ENCODE data around the gene OR13J1. TPM values are rescaled to one million over a fixed set of nuclear protein-coding genes. Genes with fewer than 3 reads are reported as not detected.
"Not testable (repeated sequence)": the region's sequence is repeated elsewhere in the genome, so short reads cannot be mapped to it uniquely, and the experiment has no call there.

The OR13J1 gene, protein sequence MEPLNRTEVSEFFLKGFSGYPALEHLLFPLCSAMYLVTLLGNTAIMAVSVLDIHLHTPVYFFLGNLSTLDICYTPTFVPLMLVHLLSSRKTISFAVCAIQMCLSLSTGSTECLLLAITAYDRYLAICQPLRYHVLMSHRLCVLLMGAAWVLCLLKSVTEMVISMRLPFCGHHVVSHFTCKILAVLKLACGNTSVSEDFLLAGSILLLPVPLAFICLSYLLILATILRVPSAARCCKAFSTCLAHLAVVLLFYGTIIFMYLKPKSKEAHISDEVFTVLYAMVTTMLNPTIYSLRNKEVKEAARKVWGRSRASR
- not detected in 2 replicates for total RNA-seq (2014; rRNA removed; shearing (Covaris generic); ENCODE audit: low replicate concordance)

DNA sequence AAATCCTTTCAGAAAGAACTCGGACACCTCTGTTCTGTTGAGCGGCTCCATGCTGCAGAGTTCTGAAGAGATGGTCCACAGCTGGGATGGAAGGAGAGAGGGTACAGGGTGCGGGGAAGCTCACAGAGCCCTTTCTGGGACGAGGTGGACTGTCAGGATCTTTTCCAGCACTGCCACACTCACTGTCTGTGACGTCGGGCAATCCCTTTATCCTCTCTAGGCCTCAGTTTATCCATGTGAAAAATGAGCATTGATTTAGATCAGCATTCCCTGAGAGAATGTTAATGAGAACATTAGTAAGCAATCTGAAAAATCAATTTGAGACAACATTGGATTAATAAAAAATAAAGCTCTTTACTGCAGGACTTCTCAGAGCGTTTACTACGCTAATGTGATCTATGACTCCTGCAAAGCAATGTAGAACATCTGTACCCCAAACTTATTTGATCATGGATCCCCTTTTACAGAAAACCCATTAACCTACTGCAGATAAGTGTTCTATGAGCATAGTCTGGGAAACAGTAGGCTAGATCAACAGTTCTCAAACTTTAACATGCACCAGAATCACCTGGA lies at the start of gene OR13J1:
TSS of gene OR13J1 (minus strand) at position 51 of the 573 bp plus-strand sequence. CDS start at position 51, 0 bp downstream.
- Histone ChIP-seq H3K9me3 (ENCODE audit: low read length) (no peaks in the 10 kb centered on the region), H3K9ac (ENCODE audit: low read length) (no peak within 1 kb of the TSS), H3K27ac (ENCODE audit: low read length) (no peak within 1 kb of the TSS), H3K27me3 (ENCODE audit: low read length) (no peaks in the 10 kb centered on the region), H3K9me2 (replicated peaks; ENCODE audit: insufficient read depth, low read length) (no peaks in the 10 kb centered on the region), H2AFZ (ENCODE audit: low read length) (no peak within 1 kb of the TSS), H4K20me1 (ENCODE audit: insufficient read depth, low read depth, low read length) (no peaks in the 10 kb centered on the region), H3K4me1 (ENCODE audit: low read length) (no peaks in the 10 kb centered on the region), H3K79me2 (ENCODE audit: low read length) (no peaks in the 10 kb centered on the region), H3K4me2 (ENCODE audit: low read depth, low read length, poor library complexity, severe bottlenecking) (no peak within 1 kb of the TSS), H3K4me3 (ENCODE audit: low read length) (no peak within 1 kb of the TSS), H3K36me3 (ENCODE audit: insufficient read depth, low read length) (no peaks in the 10 kb centered on the region)
- DNase-seq, result no peak

GRCh38 chr9:35919212-35920008 lies 49.2 kb upstream of the OR13J1 start:
- H4K20me1 ChIP-seq (ENCODE audit: insufficient read depth, low read depth, low read length), result no peaks in the 10 kb centered on the region
- no peak overlapping the region for H2AFZ ChIP-seq (ENCODE audit: low read length)
- H3K9ac ChIP-seq (ENCODE audit: low read length), result no peak overlapping the region
- H3K79me2 ChIP-seq (ENCODE audit: low read length), result no peaks in the 10 kb centered on the region
- no peaks in the 10 kb centered on the region for H3K9me3 ChIP-seq (ENCODE audit: low read length)
- no peak overlapping the region for H3K4me3 ChIP-seq (ENCODE audit: low read length)
- no peaks in the 10 kb centered on the region for H3K4me1 ChIP-seq (ENCODE audit: low read length)
- no peak overlapping the region for H3K27ac ChIP-seq (ENCODE audit: low read length)
- no peak for DNase-seq
- no peak overlapping the region for H3K4me2 ChIP-seq (ENCODE audit: low read depth, low read length, poor library complexity, severe bottlenecking)
- H3K27me3 ChIP-seq (ENCODE audit: low read length), result no peaks in the 10 kb centered on the region
- no peaks in the 10 kb centered on the region for H3K9me2 ChIP-seq (replicated peaks; ENCODE audit: insufficient read depth, low read length)
- H3K36me3 ChIP-seq (ENCODE audit: insufficient read depth, low read length), result no peaks in the 10 kb centered on the region

- Histone ChIP-seq H2AFZ (ENCODE audit: low read length) (no peak overlapping the region), H3K4me3 (ENCODE audit: low read length) (no peak overlapping the region), H3K4me1 (ENCODE audit: low read length) (no peaks in the 10 kb centered on the region), H3K79me2 (ENCODE audit: low read length) (no peaks in the 10 kb centered on the region), H4K20me1 (ENCODE audit: insufficient read depth, low read depth, low read length) (no peaks in the 10 kb centered on the region), H3K27ac (ENCODE audit: low read length) (no peak overlapping the region), H3K9me3 (ENCODE audit: low read length) (no peaks in the 10 kb centered on the region), H3K4me2 (ENCODE audit: low read depth, low read length, poor library complexity, severe bottlenecking) (no peak overlapping the region), H3K9ac (ENCODE audit: low read length) (no peak overlapping the region), H3K9me2 (replicated peaks; ENCODE audit: insufficient read depth, low read length) (no peaks in the 10 kb centered on the region), H3K36me3 (ENCODE audit: insufficient read depth, low read length) (no peaks in the 10 kb centered on the region), H3K27me3 (ENCODE audit: low read length) (no peaks in the 10 kb centered on the region)
- no peak for DNase-seq
These were observed 48.6 kb upstream of the OR13J1 start for GRCh38 chr9:35918780-35919179.

DNA sequence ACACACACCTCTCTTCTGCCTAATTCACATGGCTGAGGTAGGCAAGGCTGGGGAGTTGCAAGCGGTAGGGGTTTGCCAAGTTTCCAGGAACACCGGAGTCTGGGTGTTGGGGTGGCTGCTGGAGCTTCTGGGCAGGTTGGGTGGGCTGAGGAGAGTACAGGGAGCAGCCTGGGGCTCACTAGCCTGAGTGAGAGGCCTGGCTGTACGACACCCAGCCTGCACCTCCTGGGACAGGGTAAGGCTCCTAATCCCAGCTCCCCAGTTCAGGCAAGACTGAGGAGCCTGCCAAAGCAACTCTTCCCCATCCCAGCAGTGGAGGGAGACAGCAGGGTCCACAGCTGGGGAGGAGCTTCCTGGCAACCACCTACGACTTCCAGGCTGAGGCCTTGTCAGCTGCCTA lies 47.1 kb upstream of the OR13J1 start:
- no peak overlapping the region for H2AFZ ChIP-seq (ENCODE audit: low read length)
- no peaks in the 10 kb centered on the region for H4K20me1 ChIP-seq (ENCODE audit: insufficient read depth, low read depth, low read length)
- H3K27me3 ChIP-seq (ENCODE audit: low read length), result no peaks in the 10 kb centered on the region
- no peaks in the 10 kb centered on the region for H3K79me2 ChIP-seq (ENCODE audit: low read length)
- no peaks in the 10 kb centered on the region for H3K36me3 ChIP-seq (ENCODE audit: insufficient read depth, low read length)
- no peaks in the 10 kb centered on the region for H3K9me2 ChIP-seq (replicated peaks; ENCODE audit: insufficient read depth, low read length)
- H3K4me2 ChIP-seq (ENCODE audit: low read depth, low read length, poor library complexity, severe bottlenecking), result no peak overlapping the region
- H3K4me1 ChIP-seq (ENCODE audit: low read length), result no peaks in the 10 kb centered on the region
- no peak overlapping the region for H3K27ac ChIP-seq (ENCODE audit: low read length)
- no peak overlapping the region for H3K9ac ChIP-seq (ENCODE audit: low read length)
- H3K9me3 ChIP-seq (ENCODE audit: low read length), result no peaks in the 10 kb centered on the region
- H3K4me3 ChIP-seq (ENCODE audit: low read length), result no peak overlapping the region
- no peak for DNase-seq

GRCh38 chr9:35915681-35916294 lies 45.6 kb upstream of the OR13J1 start:
- Histone ChIP-seq H3K27me3 (ENCODE audit: low read length) (no peaks in the 10 kb centered on the region), H3K9me2 (replicated peaks; ENCODE audit: insufficient read depth, low read length) (no peaks in the 10 kb centered on the region), H3K79me2 (ENCODE audit: low read length) (no peaks in the 10 kb centered on the region), H2AFZ (ENCODE audit: low read length) (no peak overlapping the region), H3K9me3 (ENCODE audit: low read length) (no peaks in the 10 kb centered on the region), H3K36me3 (ENCODE audit: insufficient read depth, low read length) (no peaks in the 10 kb centered on the region), H3K9ac (ENCODE audit: low read length) (no peak overlapping the region), H3K27ac (ENCODE audit: low read length) (no peak overlapping the region), H4K20me1 (ENCODE audit: insufficient read depth, low read depth, low read length) (no peaks in the 10 kb centered on the region), H3K4me3 (ENCODE audit: low read length) (no peak overlapping the region), H3K4me2 (ENCODE audit: low read depth, low read length, poor library complexity, severe bottlenecking) (no peak overlapping the region), H3K4me1 (ENCODE audit: low read length) (no peaks in the 10 kb centered on the region)
- DNase-seq, result no peak

DNA sequence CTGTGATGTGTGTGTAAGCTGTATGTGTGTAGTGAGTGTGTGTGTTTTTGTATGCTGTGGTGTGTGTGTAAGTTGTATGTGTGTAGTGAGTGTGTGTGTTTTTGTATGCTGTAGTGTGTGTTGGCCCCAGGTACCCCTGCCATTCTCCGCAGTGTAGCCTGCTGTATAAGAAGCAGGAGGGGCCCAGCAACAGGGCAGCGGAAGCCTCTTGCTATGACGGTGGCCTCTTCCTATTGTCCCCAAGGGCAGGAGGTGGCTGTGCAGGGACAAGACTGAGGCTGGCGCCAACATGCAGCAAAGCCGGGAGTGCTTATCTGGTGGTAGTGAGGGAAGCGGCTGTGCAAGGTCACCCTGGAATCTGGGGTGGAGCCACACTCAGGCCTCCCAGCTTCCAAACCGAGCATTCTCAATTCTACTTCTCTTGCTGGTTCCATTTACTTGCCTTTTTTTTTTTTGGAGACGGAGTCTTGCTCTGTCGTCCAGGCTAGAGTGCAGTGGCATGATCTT lies 44.2 kb upstream of the OR13J1 start:
- Histone ChIP-seq H3K36me3 (ENCODE audit: insufficient read depth, low read length) (no peaks in the 10 kb centered on the region), H3K4me1 (ENCODE audit: low read length) (no peaks in the 10 kb centered on the region), H3K9ac (ENCODE audit: low read length) (no peak overlapping the region), H4K20me1 (ENCODE audit: insufficient read depth, low read depth, low read length) (no peaks in the 10 kb centered on the region), H3K4me2 (ENCODE audit: low read depth, low read length, poor library complexity, severe bottlenecking) (no peak overlapping the region), H2AFZ (ENCODE audit: low read length) (no peak overlapping the region), H3K27me3 (ENCODE audit: low read length) (no peaks in the 10 kb centered on the region), H3K9me3 (ENCODE audit: low read length) (no peaks in the 10 kb centered on the region), H3K79me2 (ENCODE audit: low read length) (no peaks in the 10 kb centered on the region), H3K27ac (ENCODE audit: low read length) (no peak overlapping the region), H3K4me3 (ENCODE audit: low read length) (no peak overlapping the region), H3K9me2 (replicated peaks; ENCODE audit: insufficient read depth, low read length) (no peaks in the 10 kb centered on the region)
- no peak for DNase-seq

DNA sequence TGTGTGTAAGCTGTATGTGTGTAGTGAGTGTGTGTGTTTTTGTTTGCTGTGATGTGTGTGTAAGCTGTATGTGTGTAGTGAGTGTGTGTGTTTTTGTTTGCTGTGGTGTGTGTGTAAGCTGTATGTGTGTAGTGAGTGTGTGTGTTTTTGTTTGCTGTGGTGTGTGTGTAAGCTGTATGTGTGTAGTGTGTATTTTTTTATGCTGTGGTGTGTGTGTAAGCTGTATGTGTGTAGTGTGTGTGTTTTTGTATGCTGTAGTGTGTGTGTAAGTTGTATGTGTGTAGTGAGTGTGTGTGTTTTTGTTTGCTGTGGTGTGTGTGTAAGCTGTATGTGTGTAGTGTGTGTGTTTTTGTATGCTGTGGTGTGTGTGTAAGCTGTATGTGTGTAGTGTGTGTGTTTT lies 43.2 kb upstream of the OR13J1 start:
- not testable (repeated sequence) for H3K4me1 ChIP-seq (ENCODE audit: low read length); H3K27ac ChIP-seq (ENCODE audit: low read length); H4K20me1 ChIP-seq (ENCODE audit: insufficient read depth, low read depth, low read length); H3K36me3 ChIP-seq (ENCODE audit: insufficient read depth, low read length); DNase-seq; H3K9me2 ChIP-seq (replicated peaks; ENCODE audit: insufficient read depth, low read length); H3K27me3 ChIP-seq (ENCODE audit: low read length); H2AFZ ChIP-seq (ENCODE audit: low read length); H3K9ac ChIP-seq (ENCODE audit: low read length); H3K79me2 ChIP-seq (ENCODE audit: low read length); H3K9me3 ChIP-seq (ENCODE audit: low read length); H3K4me3 ChIP-seq (ENCODE audit: low read length); H3K4me2 ChIP-seq (ENCODE audit: low read depth, low read length, poor library complexity, severe bottlenecking)

Data from Karpas-422 (cell line).